Liver (tissue), 9 donors: ENCODE measurements around the gene POU3F4. TPM values are rescaled to one million over a fixed set of nuclear protein-coding genes. Genes with fewer than 3 reads are reported as not detected.

ENCODE experiments used
- DNase-seq: peaks from one replicate; pipeline ENCODE4 v3.0.0-alpha.2; 2017; ENCODE audit warnings: low spot score
- H3K27ac ChIP-seq, 2 donors: one replicate each; pipeline ENCODE4 v1.7.0; 2013; ENCODE audit warnings: inconsistent platforms in 2 of 2, low read length in 2 of 2, control low read depth in 1 of 2, low read depth in 1 of 2, mild to moderate bottlenecking in 1 of 2
- H3K27me3 ChIP-seq, 4 donors: one replicate each; pipeline versions ENCODE4 v1.6.1 to v1.7.0; 2013; ENCODE audit warnings: low read length in 3 of 4, inconsistent platforms in 1 of 4, mild to moderate bottlenecking in 1 of 4, moderate library complexity in 1 of 4; ENCODE audit not compliant: control insufficient read depth in 4 of 4, insufficient read depth in 4 of 4
- H3K36me3 ChIP-seq, 4 donors: one replicate each; pipeline versions ENCODE4 v1.6.1 to v1.7.0; 2013; ENCODE audit warnings: low read length in 3 of 4, mild to moderate bottlenecking in 3 of 4, low read depth in 1 of 4, moderate library complexity in 1 of 4; ENCODE audit not compliant: control insufficient read depth in 4 of 4, insufficient read depth in 3 of 4
- H3K4me1 ChIP-seq, 4 donors: one replicate each; pipeline versions ENCODE4 v1.6.1 to v1.7.0; 2013; ENCODE audit warnings: low read length in 3 of 4, mild to moderate bottlenecking in 3 of 4, moderate library complexity in 1 of 4; ENCODE audit not compliant: control insufficient read depth in 4 of 4, insufficient read depth in 4 of 4
- H3K4me3 ChIP-seq, 3 donors: one replicate each; pipeline versions ENCODE4 v1.6.1 to v1.7.0; 2013; ENCODE audit warnings: low read length in 3 of 3, control low read depth in 1 of 3, low read depth in 1 of 3, mild to moderate bottlenecking in 1 of 3
- H3K9ac ChIP-seq, 2 donors: one replicate each; pipeline ENCODE4 v1.7.0; 2013; ENCODE audit warnings: low read length in 2 of 2, mild to moderate bottlenecking in 2 of 2, moderate library complexity in 2 of 2, control low read depth in 1 of 2, low read depth in 1 of 2
- H3K9me3 ChIP-seq, 4 donors: one replicate each; pipeline versions ENCODE4 v1.6.1 to v1.7.0; 2013; ENCODE audit warnings: low read length in 3 of 4; ENCODE audit not compliant: control insufficient read depth in 4 of 4
- CTCF ChIP-seq: fragments of 150-350 bp; IDR thresholded peaks from 2 replicates; pipeline ENCODE4 v1.5.1; 2017; ENCODE audit warnings: improper control_type of control experiment, low read depth, low read length; ENCODE audit not compliant: missing input control
- EGR1 ChIP-seq, 2 donors: IDR thresholded peaks; 2 replicates each; pipeline ENCODE4 v1.6.1; 2016 to 2018; ENCODE audit warnings: antibody characterized with exemption in 2 of 2, low read depth in 2 of 2
- FOXA1 ChIP-seq: IDR thresholded peaks from 2 replicates; pipeline ENCODE4 v1.6.1; 2016; ENCODE audit warnings: antibody characterized with exemption
- FOXA2 ChIP-seq: IDR thresholded peaks from 2 replicates; pipeline ENCODE4 v1.6.1; 2016; ENCODE audit warnings: antibody characterized with exemption
- HNF4A ChIP-seq, 2 donors: conservative IDR thresholded peaks; 2 replicates each; pipeline ENCODE4 v1.6.1; 2016; ENCODE audit warnings: antibody characterized with exemption in 2 of 2, mild to moderate bottlenecking in 2 of 2
- HNF4G ChIP-seq: IDR thresholded peaks from 2 replicates; pipeline ENCODE4 v1.6.1; 2016; ENCODE audit warnings: antibody characterized with exemption
- MAX ChIP-seq: IDR thresholded peaks from 2 replicates; pipeline ENCODE4 v1.6.1; 2016; ENCODE audit warnings: antibody characterized with exemption
- NR2F2 ChIP-seq: IDR thresholded peaks from 2 replicates; pipeline ENCODE4 v1.6.1; 2016; ENCODE audit warnings: antibody characterized with exemption
- RAD21 ChIP-seq, 2 donors: IDR thresholded peaks; 2 replicates each; pipeline ENCODE4 v1.6.1; 2016; ENCODE audit warnings: antibody characterized with exemption in 2 of 2, mild to moderate bottlenecking in 2 of 2
- WGBS: extraction: QIAGEN DNeasy Blood & Tissue Kit; methylation state at CpG from one replicate; pipeline ENCODE4 v1.1.7; 2013; 5-methylcytosine and 5-hydroxymethylcytosine counted together
- polyA plus RNA-seq, 2 donors: library from polyadenylated mRNA; stranded (reverse) in 1 of 2; unstranded in 1 of 2; fragments of 200-250 nt in 1 of 2; fragments of >200 nt in 1 of 2; fragmentation: Nextera tagmentation in 1 of 2; extraction: Ambion mirVana in 1 of 2; gene quantifications; one replicate each; pipeline versions ENCODE4 v1.2.1 to v1.2.3, GENCODE V29; 2013 to 2015
- total RNA-seq, 2 donors: library from RNA; depleted of rRNA; stranded (reverse); fragments of >200 nt; gene quantifications; one replicate each; pipeline ENCODE4 v1.2.3, GENCODE V29; 2014
- TF ChIP-seq, protein P1 (sequence below): IDR thresholded peaks from 2 replicates; pipeline ENCODE4 v1.6.1; 2016; ENCODE audit warnings: antibody characterized with exemption
- TF ChIP-seq, protein P2 (sequence below): IDR thresholded peaks from 2 replicates; pipeline ENCODE4 v1.6.1; 2016; ENCODE audit warnings: antibody characterized with exemption, mild to moderate bottlenecking
- TF ChIP-seq, protein P3 (sequence below): IDR thresholded peaks from 2 replicates; pipeline ENCODE4 v1.6.1; 2016; ENCODE audit warnings: antibody characterized with exemption
- donor health status: healthy.
- donor health status: healthy.
- donor health status: healthy.
- donor health status: healthy.
- donor health status: healthy.

The POU3F4 gene
- total and polyA plus RNA-seq, 4 donors = not detected

- TF ChIP-seq EGR1 (IDR thresholded peaks at IDR 0.05; ENCODE audit: low read depth in 2 of 2) (no peak), CTCF (no peak)
- TF ChIP-seq, protein P1, sequence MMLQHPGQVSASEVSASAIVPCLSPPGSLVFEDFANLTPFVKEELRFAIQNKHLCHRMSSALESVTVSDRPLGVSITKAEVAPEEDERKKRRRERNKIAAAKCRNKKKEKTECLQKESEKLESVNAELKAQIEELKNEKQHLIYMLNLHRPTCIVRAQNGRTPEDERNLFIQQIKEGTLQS = no peak
Measured at GRCh38 chrX:83504721-83505479, 3.2 kb upstream of the POU3F4 start (continued).

- Histone ChIP-seq H3K9me3 (peaks cover 0 to 5% (median 0%) of the 10 kb centered on the region in 4 donors), H3K27me3 (peaks cover 0 to 19% (median 8%) of the 10 kb centered on the region in 4 donors), H3K4me1 (peaks cover 4 to 14% (median 10%) of the 10 kb centered on the region in 4 donors), H3K4me3 (peak overlapping the region in 1 of 3 donors; percentile 17), H3K9ac (no peak overlapping the region), H3K36me3 (no peaks in the 10 kb centered on the region), H3K27ac (no peak overlapping the region)
- 12% methylated on average over 50 of the region's 50 CpGs for WGBS
- TF ChIP-seq NR2F2 = no peak
- TF ChIP-seq, protein P1 = no peak
- no peak for TF ChIP-seq FOXA1
- TF ChIP-seq HNF4A (conservative IDR thresholded peaks at IDR 0.05) = no peak
- TF ChIP-seq, protein P2, sequence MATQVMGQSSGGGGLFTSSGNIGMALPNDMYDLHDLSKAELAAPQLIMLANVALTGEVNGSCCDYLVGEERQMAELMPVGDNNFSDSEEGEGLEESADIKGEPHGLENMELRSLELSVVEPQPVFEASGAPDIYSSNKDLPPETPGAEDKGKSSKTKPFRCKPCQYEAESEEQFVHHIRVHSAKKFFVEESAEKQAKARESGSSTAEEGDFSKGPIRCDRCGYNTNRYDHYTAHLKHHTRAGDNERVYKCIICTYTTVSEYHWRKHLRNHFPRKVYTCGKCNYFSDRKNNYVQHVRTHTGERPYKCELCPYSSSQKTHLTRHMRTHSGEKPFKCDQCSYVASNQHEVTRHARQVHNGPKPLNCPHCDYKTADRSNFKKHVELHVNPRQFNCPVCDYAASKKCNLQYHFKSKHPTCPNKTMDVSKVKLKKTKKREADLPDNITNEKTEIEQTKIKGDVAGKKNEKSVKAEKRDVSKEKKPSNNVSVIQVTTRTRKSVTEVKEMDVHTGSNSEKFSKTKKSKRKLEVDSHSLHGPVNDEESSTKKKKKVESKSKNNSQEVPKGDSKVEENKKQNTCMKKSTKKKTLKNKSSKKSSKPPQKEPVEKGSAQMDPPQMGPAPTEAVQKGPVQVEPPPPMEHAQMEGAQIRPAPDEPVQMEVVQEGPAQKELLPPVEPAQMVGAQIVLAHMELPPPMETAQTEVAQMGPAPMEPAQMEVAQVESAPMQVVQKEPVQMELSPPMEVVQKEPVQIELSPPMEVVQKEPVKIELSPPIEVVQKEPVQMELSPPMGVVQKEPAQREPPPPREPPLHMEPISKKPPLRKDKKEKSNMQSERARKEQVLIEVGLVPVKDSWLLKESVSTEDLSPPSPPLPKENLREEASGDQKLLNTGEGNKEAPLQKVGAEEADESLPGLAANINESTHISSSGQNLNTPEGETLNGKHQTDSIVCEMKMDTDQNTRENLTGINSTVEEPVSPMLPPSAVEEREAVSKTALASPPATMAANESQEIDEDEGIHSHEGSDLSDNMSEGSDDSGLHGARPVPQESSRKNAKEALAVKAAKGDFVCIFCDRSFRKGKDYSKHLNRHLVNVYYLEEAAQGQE = no peak
- no peak for TF ChIP-seq RAD21 (IDR thresholded peaks at IDR 0.05)
- TF ChIP-seq HNF4G = no peak
- no peak for TF ChIP-seq MAX
- TF ChIP-seq FOXA2 = no peak
- TF ChIP-seq, protein P3, sequence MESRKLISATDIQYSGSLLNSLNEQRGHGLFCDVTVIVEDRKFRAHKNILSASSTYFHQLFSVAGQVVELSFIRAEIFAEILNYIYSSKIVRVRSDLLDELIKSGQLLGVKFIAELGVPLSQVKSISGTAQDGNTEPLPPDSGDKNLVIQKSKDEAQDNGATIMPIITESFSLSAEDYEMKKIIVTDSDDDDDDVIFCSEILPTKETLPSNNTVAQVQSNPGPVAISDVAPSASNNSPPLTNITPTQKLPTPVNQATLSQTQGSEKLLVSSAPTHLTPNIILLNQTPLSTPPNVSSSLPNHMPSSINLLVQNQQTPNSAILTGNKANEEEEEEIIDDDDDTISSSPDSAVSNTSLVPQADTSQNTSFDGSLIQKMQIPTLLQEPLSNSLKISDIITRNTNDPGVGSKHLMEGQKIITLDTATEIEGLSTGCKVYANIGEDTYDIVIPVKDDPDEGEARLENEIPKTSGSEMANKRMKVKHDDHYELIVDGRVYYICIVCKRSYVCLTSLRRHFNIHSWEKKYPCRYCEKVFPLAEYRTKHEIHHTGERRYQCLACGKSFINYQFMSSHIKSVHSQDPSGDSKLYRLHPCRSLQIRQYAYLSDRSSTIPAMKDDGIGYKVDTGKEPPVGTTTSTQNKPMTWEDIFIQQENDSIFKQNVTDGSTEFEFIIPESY = no peak
- no peak for DNase-seq
Measured at GRCh38 chrX:83508526-83509253, 600 bp downstream of the POU3F4 start.
